Esophagus squamous epithelium (tissue), 5 donors: ENCODE results near the gene ZNF24. TPM values are rescaled to one million over a fixed set of nuclear protein-coding genes. Genes with fewer than 3 reads are reported as not detected.

Source experiments
- DNase-seq: peaks from one replicate; lab custom pipeline; 2025; lab: John Stamatoyannopoulos, UW
- H3K27ac ChIP-seq, 4 donors: fragments of 200-600 bp; sonication (generic); one replicate each; pipeline ENCODE4 v1.5.1; 2016 to 2019; ENCODE audit warnings: mild to moderate bottlenecking in 1 of 4
- H3K27me3 ChIP-seq, 4 donors: fragments of 200-600 bp; sonication (generic); 1 replicate in 3 of 4; 2 replicates in 1 of 4; pipeline versions ENCODE4 v1.5.1 to v1.6.0; 2017 to 2021; ENCODE audit warnings: antibody characterized with exemption in 1 of 4
- H3K36me3 ChIP-seq, 3 donors: fragments of 200-600 bp; sonication (generic); one replicate each; pipeline ENCODE4 v1.5.1; 2016 to 2019
- H3K4me1 ChIP-seq, 3 donors: fragments of 200-600 bp; sonication (generic); one replicate each; pipeline ENCODE4 v1.5.1; 2017 to 2019
- H3K4me3 ChIP-seq, 4 donors: fragments of 200-600 bp; sonication (generic); 1 replicate in 3 of 4; 2 replicates in 1 of 4; pipeline ENCODE4 v1.5.1; 2016 to 2019; ENCODE audit warnings: mild to moderate bottlenecking in 2 of 4, moderate library complexity in 1 of 4
- H3K9me3 ChIP-seq, 3 donors: fragments of 200-600 bp; sonication (generic); one replicate each; pipeline ENCODE4 v1.5.1; 2016 to 2019
- POLR2A ChIP-seq, 4 donors: fragments of 450-650 bp; IDR thresholded peaks; one replicate each; pipeline ENCODE4 v1.6.1; 2017; ENCODE audit warnings: antibody characterized with exemption in 4 of 4, mild to moderate bottlenecking in 4 of 4, moderate library complexity in 3 of 4
- WGBS, 2 donors: methylation state at CpG; one replicate each; pipeline ENCODE4 v1.1.5; 2018; 5-methylcytosine and 5-hydroxymethylcytosine counted together
- intact Hi-C: fragments of 100-400 bp; cut with DNase I; formaldehyde crosslinking; loops from one replicate; pipeline ENCODE4 v1.15.0; 2022
- total RNA-seq, 4 donors: library from RNA; depleted of rRNA; stranded (reverse); fragments of >200 nt; gene quantifications; one replicate each; pipeline ENCODE4 v1.1.0, GENCODE V29; 2016
- TF ChIP-seq, protein P1 (sequence below), 6 experiments: fragments of 450-650 bp in 4 of 6; fragments of 200-600 bp in 2 of 6; sonication (generic) in 2 of 6; IDR thresholded peaks; one replicate each; pipeline ENCODE4 v1.5.1; 2016 to 2019; ENCODE audit warnings: antibody characterized with exemption in 6 of 6, mild to moderate bottlenecking in 4 of 6, moderate library complexity in 4 of 6
- donor health status: DM: yes; HTN: yes; CAD: no.

Gene ZNF24
- total RNA-seq, 4 donors from 2014 or later, result 20.8 to 30.3 (median 23.4) TPM

- DNase-seq, result no peak
- 31 to 48% methylated on average over 2 to 3 of the region's 3 CpGs for WGBS, 2 donors
- H3K27me3 ChIP-seq, result no peaks in the 10 kb centered on the region
- H3K36me3 ChIP-seq, result peaks cover 0 to 5% (median 0%) of the 10 kb centered on the region in 3 donors
- intact Hi-C loops, result no loop called here
- no peak overlapping the region for H3K4me3 ChIP-seq
- H3K27ac ChIP-seq, result no peak overlapping the region
- H3K9me3 ChIP-seq, result no peaks in the 10 kb centered on the region
- peaks cover 0 to 10% (median 0%) of the 10 kb centered on the region in 3 donors for H3K4me1 ChIP-seq
- TF ChIP-seq POLR2A (IDR thresholded peaks at IDR 0.05), result no peak
- TF ChIP-seq, protein P1, sequence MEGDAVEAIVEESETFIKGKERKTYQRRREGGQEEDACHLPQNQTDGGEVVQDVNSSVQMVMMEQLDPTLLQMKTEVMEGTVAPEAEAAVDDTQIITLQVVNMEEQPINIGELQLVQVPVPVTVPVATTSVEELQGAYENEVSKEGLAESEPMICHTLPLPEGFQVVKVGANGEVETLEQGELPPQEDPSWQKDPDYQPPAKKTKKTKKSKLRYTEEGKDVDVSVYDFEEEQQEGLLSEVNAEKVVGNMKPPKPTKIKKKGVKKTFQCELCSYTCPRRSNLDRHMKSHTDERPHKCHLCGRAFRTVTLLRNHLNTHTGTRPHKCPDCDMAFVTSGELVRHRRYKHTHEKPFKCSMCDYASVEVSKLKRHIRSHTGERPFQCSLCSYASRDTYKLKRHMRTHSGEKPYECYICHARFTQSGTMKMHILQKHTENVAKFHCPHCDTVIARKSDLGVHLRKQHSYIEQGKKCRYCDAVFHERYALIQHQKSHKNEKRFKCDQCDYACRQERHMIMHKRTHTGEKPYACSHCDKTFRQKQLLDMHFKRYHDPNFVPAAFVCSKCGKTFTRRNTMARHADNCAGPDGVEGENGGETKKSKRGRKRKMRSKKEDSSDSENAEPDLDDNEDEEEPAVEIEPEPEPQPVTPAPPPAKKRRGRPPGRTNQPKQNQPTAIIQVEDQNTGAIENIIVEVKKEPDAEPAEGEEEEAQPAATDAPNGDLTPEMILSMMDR (IDR thresholded peaks at IDR 0.05), result no peak
Observed at GRCh38 chr18:35326695-35327387, 17.4 kb downstream of the ZNF24 start.

DNA sequence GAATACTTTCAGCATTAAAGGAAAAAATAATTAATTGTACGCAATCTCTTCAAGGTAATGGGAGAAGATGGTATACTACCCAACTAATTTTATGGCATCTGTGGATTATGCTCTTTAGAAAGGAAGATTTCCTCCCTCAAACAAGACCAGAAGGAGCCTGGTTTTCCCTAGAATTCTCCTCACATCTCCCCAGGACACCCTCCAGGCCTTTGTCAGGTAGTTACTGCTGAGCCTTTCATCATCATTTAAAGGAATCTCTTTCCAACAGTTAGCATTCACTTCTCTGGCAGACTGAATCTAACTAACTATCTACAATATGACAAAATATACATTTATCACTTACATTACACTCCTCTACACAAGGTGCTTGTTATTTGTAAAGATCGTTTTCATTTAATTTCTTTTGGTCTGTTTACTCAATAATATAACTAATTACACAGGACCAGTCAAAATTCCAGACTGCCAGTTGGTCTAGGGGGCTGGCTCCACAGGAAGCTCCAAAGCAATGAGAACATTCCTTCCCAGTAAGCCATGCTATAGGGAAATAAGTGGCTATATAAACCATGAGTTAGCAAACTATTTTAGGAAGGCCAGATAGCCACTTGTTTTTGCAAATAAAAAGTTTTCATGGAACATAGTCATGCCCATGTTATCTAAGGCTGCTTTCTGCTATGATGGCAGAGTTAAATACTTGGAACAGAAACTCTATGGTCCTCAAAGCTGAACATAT lies 19.1 kb downstream of the ZNF24 start:
- intact Hi-C loops, result no loop called here
- H3K4me3 ChIP-seq, result no peak overlapping the region
- no peaks in the 10 kb centered on the region for H3K36me3 ChIP-seq
- no peak for DNase-seq
- H3K9me3 ChIP-seq, result no peaks in the 10 kb centered on the region
- 54 to 71% methylated on average over 2 of the region's 2 CpGs for WGBS, 2 donors
- H3K4me1 ChIP-seq, result peaks cover 0 to 10% (median 0%) of the 10 kb centered on the region in 3 donors
- TF ChIP-seq, protein P1 (IDR thresholded peaks at IDR 0.05), result no peak
- no peak for TF ChIP-seq POLR2A (IDR thresholded peaks at IDR 0.05)
- H3K27ac ChIP-seq, result no peak overlapping the region
- H3K27me3 ChIP-seq, result no peaks in the 10 kb centered on the region

GRCh38 chr18:35322486-35323458 lies 21.4 kb downstream of the ZNF24 start:
- no peak overlapping the region for H3K4me3 ChIP-seq
- H3K9me3 ChIP-seq, result no peaks in the 10 kb centered on the region
- DNase-seq, result no peak
- peaks cover 0 to 10% (median 0%) of the 10 kb centered on the region in 3 donors for H3K4me1 ChIP-seq
- intact Hi-C loops, result no loop called here
- TF ChIP-seq, protein P1 (IDR thresholded peaks at IDR 0.05), result no peak
- no peak for TF ChIP-seq POLR2A (IDR thresholded peaks at IDR 0.05)
- H3K27me3 ChIP-seq, result no peaks in the 10 kb centered on the region
- H3K36me3 ChIP-seq, result no peaks in the 10 kb centered on the region
- H3K27ac ChIP-seq, result no peak overlapping the region
- WGBS, 2 donors, result 68 to 71% methylated on average over 3 of the region's 3 CpGs

- TF ChIP-seq POLR2A (IDR thresholded peaks at IDR 0.05), result no peak
- TF ChIP-seq, protein P1 (IDR thresholded peaks at IDR 0.05), result no peak
- H3K27ac ChIP-seq, result peak overlapping the region in 1 of 4 donors; percentile 33
- peaks cover 0 to 39% (median 38%) of the 10 kb centered on the region in 3 donors for H3K9me3 ChIP-seq
- peaks cover 0 to 25% (median 10%) of the 10 kb centered on the region in 3 donors for H3K36me3 ChIP-seq
- H3K4me1 ChIP-seq, result peaks cover 0 to 15% (median 0%) of the 10 kb centered on the region in 3 donors
- H3K27me3 ChIP-seq, result no peaks in the 10 kb centered on the region
- no peak overlapping the region for H3K4me3 ChIP-seq
- intact Hi-C loops, result no loop called here
- 23 to 38% methylated on average over 2 of the region's 2 CpGs for WGBS, 2 donors
- no peak for DNase-seq
Observed at GRCh38 chr18:35311496-35311895, 32.7 kb downstream of the ZNF24 start.
